Measurements from ENCODE around the gene DOCK9. TPM values are rescaled to one million over a fixed set of nuclear protein-coding genes. Genes with fewer than 3 reads are reported as not detected.

DOCK9 gene, protein sequence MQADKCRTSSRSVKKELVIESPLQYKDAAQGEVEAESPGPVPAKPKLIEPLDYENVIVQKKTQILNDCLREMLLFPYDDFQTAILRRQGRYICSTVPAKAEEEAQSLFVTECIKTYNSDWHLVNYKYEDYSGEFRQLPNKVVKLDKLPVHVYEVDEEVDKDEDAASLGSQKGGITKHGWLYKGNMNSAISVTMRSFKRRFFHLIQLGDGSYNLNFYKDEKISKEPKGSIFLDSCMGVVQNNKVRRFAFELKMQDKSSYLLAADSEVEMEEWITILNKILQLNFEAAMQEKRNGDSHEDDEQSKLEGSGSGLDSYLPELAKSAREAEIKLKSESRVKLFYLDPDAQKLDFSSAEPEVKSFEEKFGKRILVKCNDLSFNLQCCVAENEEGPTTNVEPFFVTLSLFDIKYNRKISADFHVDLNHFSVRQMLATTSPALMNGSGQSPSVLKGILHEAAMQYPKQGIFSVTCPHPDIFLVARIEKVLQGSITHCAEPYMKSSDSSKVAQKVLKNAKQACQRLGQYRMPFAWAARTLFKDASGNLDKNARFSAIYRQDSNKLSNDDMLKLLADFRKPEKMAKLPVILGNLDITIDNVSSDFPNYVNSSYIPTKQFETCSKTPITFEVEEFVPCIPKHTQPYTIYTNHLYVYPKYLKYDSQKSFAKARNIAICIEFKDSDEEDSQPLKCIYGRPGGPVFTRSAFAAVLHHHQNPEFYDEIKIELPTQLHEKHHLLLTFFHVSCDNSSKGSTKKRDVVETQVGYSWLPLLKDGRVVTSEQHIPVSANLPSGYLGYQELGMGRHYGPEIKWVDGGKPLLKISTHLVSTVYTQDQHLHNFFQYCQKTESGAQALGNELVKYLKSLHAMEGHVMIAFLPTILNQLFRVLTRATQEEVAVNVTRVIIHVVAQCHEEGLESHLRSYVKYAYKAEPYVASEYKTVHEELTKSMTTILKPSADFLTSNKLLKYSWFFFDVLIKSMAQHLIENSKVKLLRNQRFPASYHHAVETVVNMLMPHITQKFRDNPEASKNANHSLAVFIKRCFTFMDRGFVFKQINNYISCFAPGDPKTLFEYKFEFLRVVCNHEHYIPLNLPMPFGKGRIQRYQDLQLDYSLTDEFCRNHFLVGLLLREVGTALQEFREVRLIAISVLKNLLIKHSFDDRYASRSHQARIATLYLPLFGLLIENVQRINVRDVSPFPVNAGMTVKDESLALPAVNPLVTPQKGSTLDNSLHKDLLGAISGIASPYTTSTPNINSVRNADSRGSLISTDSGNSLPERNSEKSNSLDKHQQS (N-terminal part only)
- total RNA-seq (2014; rRNA removed; shearing (Covaris generic)), result 53.7 and 60.5 TPM in 2 replicates

DNA sequence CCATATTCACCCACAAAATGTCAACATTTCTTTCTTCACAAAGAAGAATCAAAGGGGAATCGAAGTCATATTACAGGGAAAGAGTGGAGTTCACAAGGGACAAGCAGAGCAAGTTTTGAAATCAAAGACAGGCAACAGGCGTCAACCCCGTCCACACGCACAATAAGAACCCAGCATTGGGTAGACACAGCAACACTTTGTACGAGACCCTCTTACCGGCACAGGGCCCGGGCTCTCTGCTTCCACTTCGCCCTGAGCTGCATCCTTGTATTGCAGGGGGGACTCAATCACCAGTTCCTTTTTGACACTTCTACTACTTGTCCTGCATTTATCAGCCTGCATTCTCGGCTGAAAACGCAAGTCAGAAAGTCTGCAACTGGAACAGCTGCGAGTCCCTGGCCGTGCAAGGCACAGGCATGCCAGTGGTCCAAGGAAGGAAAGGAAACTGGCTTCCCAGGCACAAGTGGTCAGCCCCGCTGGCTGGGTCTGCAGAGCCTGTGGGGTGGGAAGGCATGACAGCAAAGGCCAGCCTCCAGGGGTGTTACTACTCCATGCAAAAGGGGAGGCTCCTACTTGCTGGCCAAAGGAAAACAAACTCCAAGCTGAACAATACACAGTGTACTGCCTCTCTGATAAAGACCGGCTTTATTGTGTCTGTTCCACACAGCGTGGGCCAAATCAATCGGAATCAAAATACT lies at the start of gene DOCK9:
Gene DOCK9 (minus strand): TSS at position 497 of the 698 bp plus-strand sequence. CDS start 155 bp downstream, at position 342.
- DNase-seq, result peak; percentile 85 to 86
- Histone ChIP-seq H3K4me1 (peaks cover 27% of the 10 kb centered on the region), H3K9me3 (replicated peaks) (no peaks in the 10 kb centered on the region), H3K27ac (peak within 1 kb of the TSS; percentile 62), H3K27me3 (no peaks in the 10 kb centered on the region), H3K4me3 (peak within 1 kb of the TSS; percentile 51), H3K36me3 (no peaks in the 10 kb centered on the region)

DNA sequence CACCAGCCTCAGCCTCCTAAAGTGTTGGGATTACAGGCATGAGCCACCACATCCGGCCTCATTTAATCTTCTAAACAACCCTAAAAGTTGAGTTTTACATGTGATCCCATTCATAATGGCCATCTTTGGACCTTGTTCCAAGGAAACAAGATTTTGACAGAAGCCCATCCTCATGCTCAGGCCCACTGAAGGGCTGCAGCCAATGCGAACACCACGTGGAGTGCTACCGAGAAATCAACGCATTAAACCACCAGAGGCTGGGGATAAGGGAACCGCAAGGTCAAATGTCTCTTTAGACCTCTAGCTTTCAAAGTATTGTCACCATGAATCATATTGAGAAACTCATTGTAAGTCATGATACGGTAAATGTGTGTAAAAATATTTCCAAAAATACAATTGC lies 49.4 kb upstream of the DOCK9 start:
- Histone ChIP-seq H3K27me3 (no peaks in the 10 kb centered on the region), H3K36me3 (no peaks in the 10 kb centered on the region), H3K4me3 (no peak overlapping the region), H3K4me1 (peaks cover 9% of the 10 kb centered on the region; the same call in 1 of the 2 replicates), H3K9me3 (replicated peaks) (no peaks in the 10 kb centered on the region), H3K27ac (no peak overlapping the region)
- DNase-seq, result no peak

DNA sequence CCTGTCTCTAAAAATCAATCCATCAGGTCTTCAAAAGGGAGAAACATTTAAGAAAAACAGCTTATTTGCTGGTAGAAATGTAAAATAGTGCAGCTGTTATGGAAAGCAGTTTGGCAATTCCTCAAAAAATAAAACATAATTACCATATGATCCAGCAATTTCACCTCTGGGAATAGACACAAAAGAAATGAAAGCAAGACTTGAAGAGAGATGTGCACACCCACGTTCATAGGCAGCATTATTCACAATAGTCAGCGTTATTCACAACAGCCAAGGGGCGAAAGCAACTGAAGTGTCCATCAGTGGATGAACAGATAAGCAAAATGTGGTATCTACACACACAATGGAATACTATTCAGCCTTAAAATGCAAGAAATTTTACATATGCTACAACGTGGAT lies 45.1 kb upstream of the DOCK9 start:
- no peaks in the 10 kb centered on the region for H3K36me3 ChIP-seq
- H3K27me3 ChIP-seq, result no peaks in the 10 kb centered on the region
- no peaks in the 10 kb centered on the region for H3K9me3 ChIP-seq (replicated peaks)
- no peak overlapping the region for H3K4me3 ChIP-seq
- no peak overlapping the region for H3K27ac ChIP-seq
- no peak for DNase-seq
- H3K4me1 ChIP-seq, result no peaks in the 10 kb centered on the region

DNA sequence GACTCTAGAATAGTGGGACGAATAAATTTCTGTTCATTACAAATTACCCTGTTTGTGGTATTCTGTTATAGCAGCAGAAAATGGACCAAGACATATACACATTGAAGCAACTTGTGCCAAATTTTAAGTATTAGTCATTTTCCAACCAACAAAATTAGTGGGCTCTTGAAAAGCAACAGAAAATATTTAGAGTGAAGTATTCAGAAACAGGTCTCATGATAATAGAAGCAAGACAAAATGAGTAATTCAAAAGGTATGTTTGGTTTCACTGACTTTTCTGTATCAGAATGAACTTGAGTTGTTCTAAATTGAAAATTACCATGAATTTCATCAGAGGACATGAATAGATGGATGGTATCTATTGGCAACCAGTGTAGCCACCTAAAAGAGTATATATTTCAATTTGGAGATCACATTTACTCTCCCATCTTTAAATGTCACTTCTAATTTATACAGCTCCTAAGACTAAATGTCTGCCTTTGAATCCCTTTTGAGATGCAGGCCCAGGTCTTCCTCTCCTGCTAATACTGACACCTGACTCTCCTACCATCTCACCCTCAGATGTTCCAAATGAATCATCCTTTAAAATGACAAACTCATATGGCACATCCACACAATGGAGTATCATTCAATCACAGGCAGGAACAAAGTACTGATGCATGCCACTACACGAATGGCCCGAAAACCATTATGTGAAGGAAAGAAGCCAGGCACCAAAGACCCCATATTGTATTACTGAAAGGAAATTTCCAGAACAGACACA lies 40.7 kb upstream of the DOCK9 start:
- Histone ChIP-seq H3K27me3 (no peaks in the 10 kb centered on the region), H3K27ac (no peak overlapping the region), H3K4me1 (no peaks in the 10 kb centered on the region), H3K36me3 (no peaks in the 10 kb centered on the region), H3K4me3 (no peak overlapping the region), H3K9me3 (replicated peaks) (no peaks in the 10 kb centered on the region)
- no peak for DNase-seq

DNA sequence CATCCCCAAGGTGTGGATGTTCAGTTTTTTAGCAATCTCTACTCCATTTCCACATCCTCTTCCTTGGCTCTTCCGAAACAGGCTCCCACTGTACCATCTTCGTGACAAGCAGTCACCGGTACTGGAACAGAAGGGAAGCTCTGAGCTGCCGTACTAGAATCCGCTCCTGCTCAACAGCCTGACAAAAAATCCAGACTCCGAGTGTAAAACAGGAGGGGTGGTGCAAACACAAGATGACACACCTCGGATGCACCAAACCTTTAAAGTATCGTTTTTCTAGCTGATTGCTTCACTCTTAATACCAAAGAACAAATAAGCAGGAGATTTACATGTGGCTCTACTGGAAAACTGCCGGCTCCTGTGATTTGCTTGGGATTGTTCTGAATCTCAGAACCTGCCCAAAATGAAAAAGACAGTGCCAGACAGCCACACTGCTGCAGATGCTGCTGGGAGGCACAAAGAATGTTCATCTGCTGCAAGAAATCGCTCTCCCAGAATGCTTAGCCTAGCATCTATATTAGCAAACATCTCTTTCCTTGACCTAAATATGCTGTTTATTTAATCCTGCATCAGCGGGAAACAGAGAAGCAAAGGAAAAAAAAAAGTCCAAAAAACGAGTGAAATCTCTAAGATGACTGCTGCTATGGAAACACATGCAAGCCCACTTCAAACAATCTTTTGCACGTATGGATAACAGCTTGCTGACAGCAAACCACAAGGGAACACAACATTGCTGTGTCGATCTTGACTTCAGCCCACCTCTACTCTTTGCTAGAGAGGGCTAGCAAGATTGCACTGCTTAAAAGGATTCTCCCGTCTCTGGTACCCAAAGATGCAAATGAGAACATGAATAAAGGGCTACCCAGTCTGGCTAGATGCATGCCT lies 38.0 kb upstream of the DOCK9 start:
- H3K27me3 ChIP-seq, result no peaks in the 10 kb centered on the region
- H3K9me3 ChIP-seq (replicated peaks), result no peaks in the 10 kb centered on the region
- DNase-seq, result no peak
- no peak overlapping the region for H3K27ac ChIP-seq
- no peaks in the 10 kb centered on the region for H3K36me3 ChIP-seq
- H3K4me1 ChIP-seq, result no peaks in the 10 kb centered on the region
- no peak overlapping the region for H3K4me3 ChIP-seq

DNA sequence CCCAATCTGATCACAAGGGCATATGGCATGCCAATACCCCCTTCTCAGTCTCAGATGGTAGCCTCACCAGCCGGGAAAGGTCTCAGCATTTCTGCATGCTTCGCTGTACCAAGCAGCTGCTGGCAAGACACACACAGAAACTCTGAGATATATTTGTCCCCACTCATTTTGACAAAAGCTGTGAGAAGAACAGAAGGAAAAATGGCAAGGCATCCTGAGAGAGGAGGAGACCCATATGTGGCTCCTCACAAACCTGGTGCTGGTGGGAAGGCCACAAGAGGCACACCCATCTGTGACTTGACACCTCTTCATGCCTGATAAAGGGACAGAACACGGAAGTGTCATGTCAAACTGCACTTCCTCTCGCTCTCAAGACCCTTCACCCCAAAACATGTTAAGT lies 36.7 kb upstream of the DOCK9 start:
- no peak for DNase-seq
- H3K36me3 ChIP-seq, result no peaks in the 10 kb centered on the region
- no peaks in the 10 kb centered on the region for H3K27me3 ChIP-seq
- no peak overlapping the region for H3K27ac ChIP-seq
- no peak overlapping the region for H3K4me3 ChIP-seq
- no peaks in the 10 kb centered on the region for H3K9me3 ChIP-seq (replicated peaks)
- no peaks in the 10 kb centered on the region; the same call in 1 of the 2 replicates for H3K4me1 ChIP-seq

DNA sequence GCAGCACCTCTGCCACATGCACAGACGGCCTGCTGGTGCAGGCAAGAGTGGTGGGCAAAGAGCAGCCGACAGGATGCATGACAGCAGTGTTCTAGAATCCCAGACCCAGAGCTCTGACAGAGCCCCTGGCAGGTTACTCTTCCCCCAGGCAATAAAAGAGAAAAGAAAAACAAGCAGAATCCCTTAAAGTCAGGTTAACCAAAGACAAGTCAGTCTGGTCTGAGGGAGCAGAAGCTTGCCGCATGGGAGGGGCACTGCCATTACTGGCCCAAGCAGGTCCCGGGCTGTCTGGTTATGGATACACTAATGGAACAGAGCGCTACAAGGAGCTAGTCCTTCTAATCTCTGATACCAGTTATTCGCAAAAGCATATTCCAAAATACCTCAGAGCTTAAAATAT lies 36.1 kb upstream of the DOCK9 start:
- DNase-seq, result no peak
- no peak overlapping the region for H3K4me3 ChIP-seq

DNA sequence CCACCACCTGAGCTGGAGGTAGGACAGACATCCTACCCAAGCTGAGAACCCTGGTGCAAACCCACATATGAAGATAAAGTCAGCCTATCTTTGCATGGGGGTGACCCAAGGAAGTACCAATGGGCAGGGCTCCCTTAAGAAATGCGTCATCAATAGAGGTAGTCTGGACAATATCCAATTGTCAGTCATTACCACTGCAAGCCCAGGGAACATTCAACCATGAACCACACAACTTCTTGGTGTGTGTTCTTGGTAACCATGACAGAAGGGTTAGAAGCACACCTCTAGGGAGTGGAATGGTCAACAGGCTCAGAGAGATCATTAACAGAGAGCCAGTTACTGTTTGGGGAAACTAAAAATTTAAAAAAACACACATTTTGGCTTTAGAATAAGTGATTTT lies 34.7 kb upstream of the DOCK9 start:
- no peak overlapping the region for H3K4me3 ChIP-seq
- H3K36me3 ChIP-seq, result no peaks in the 10 kb centered on the region
- no peak for DNase-seq
- no peak overlapping the region for H3K27ac ChIP-seq
- no peaks in the 10 kb centered on the region for H3K9me3 ChIP-seq (replicated peaks)
- peaks cover 3% of the 10 kb centered on the region for H3K4me1 ChIP-seq
- H3K27me3 ChIP-seq, result no peaks in the 10 kb centered on the region

More for the DNA sequence above, 36.1 kb upstream of the DOCK9 start:
- Histone ChIP-seq H3K36me3 (no peaks in the 10 kb centered on the region), H3K4me1 (no peaks in the 10 kb centered on the region; the same call in 1 of the 2 replicates), H3K27me3 (no peaks in the 10 kb centered on the region), H3K9me3 (replicated peaks) (no peaks in the 10 kb centered on the region), H3K27ac (no peak overlapping the region)

DNA sequence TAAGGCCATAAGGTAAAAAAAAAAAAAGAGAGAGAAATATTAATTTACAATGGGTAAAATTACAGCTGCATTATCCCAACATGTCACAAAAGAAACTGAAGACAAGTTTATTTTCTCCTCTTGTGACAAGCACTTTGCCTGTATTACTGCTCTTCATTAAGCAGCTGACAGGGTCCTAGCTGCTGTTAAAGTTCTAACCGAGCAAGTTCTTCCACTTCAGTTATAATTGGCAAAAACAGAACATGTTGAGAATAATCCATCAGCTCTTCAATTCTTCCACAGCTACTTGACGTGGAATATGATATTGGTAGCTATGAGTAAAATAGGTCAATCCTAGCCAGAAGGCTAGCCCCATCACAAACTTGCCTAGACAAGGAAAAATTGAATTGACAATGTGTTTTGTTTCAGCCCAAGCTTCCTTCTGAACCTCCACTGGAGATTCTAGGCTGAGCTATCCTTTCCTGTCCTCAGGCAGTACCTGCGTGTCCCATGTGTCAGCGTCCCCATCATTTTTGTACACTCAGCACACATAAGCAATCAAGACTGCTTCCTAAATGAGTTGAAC lies 32.2 kb upstream of the DOCK9 start:
- H3K9me3 ChIP-seq (replicated peaks), result no peaks in the 10 kb centered on the region

DNA sequence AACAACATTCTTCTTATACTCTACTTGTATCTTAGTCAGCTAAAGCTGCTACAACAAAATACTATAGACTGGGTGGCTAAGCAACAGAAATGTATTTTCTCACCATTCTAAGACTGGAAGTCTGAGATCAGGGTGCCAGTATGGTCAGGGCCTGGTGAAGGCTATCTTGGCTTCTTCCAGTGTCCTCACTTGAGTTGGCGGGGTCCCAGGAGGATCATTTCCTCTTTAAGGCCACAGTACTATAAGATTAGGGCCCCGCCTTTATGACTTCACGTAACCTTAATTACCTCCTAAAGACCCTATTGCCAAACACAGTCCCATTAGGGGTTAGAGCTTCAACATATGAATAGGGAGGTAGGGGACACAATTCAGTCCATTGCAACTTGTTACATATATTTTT lies 30.7 kb upstream of the DOCK9 start:
- no peaks in the 10 kb centered on the region for H3K27me3 ChIP-seq
- H3K4me3 ChIP-seq, result no peak overlapping the region
- H3K27ac ChIP-seq, result no peak overlapping the region
- H3K36me3 ChIP-seq, result no peaks in the 10 kb centered on the region
- no peaks in the 10 kb centered on the region for H3K9me3 ChIP-seq (replicated peaks)
- H3K4me1 ChIP-seq, result peaks cover 33% of the 10 kb centered on the region
- DNase-seq, result no peak

More for the DNA sequence above, 32.2 kb upstream of the DOCK9 start:
- H3K4me3 ChIP-seq, result no peak overlapping the region
- H3K27me3 ChIP-seq, result no peaks in the 10 kb centered on the region
- no peak for DNase-seq
- no peaks in the 10 kb centered on the region for H3K36me3 ChIP-seq
- peaks cover 20% of the 10 kb centered on the region for H3K4me1 ChIP-seq
- no peak overlapping the region for H3K27ac ChIP-seq

DNA sequence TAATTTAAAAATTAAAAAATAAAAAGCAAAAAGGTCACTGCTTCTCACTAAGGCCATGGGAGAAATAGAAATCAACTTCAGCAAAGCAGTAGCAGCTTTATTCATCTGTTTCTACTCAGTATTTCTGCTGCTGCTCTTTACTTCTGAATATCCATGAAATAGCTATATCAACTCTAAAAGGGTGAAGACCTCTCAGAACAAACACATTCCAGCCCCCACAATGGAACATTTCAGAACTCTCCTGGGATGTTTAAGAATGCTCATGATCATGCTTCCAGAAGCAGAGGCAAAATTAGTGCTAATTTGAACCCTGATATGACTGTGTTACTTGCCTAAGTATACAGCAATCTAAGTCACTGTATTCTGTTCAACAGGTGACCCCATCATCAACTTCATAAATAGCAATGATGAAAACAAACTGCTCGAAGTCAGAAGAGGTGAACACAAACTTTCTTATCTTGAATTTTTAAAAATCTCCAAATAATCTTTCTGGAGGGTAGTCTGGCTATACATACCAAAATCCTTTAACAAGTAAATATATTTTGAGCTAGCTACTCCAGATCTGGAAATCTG lies 29.6 kb upstream of the DOCK9 start:
- H3K27ac ChIP-seq, result no peak overlapping the region
- H3K36me3 ChIP-seq, result no peaks in the 10 kb centered on the region
- no peaks in the 10 kb centered on the region for H3K9me3 ChIP-seq (replicated peaks)
- H3K27me3 ChIP-seq, result no peaks in the 10 kb centered on the region
- H3K4me1 ChIP-seq, result peaks cover 37% of the 10 kb centered on the region
- DNase-seq, result no peak
- H3K4me3 ChIP-seq, result no peak overlapping the region

DNA sequence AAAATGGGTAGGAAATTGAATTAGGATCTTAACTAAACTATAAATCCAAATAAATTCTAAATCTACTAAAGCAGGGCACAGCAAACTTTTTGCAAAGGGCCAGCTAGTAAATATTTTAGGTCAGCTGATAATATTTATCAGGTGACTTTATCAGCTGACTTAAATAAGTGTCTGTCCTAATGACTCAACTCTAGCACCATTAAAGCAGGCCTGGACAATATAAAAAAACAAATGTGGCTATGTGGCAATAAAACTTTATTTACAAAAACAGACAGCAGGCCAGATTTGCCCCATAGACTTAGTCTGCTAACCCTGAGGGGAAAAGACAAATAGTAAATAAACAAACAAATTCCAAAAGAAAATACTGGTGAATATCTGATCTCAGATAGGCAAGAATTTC lies 27.7 kb upstream of the DOCK9 start:
- peak in 1 of 2 experiments; percentile 23 for DNase-seq
- H3K4me3 ChIP-seq, result no peak overlapping the region

More for the DNA sequence above, 27.7 kb upstream of the DOCK9 start:
- Histone ChIP-seq H3K36me3 (no peaks in the 10 kb centered on the region), H3K9me3 (replicated peaks) (no peaks in the 10 kb centered on the region), H3K4me1 (peaks cover 42% of the 10 kb centered on the region), H3K27ac (peak overlapping the region; percentile 56), H3K27me3 (no peaks in the 10 kb centered on the region)

Measured in SJCRH30 (cell line).